GM18498 (cell line): ENCODE data around the gene VCPKMT.
"Not testable (repeated sequence)": the region's sequence is repeated elsewhere in the genome, so short reads cannot be mapped to it uniquely, and the experiment has no call there.

Source experiments
- ATAC-seq: cut with Tn5 transposase; IDR thresholded peaks from one replicate; pipeline ENCODE4 v1.9.1; 2021; ENCODE audit warnings: mild to moderate bottlenecking, moderate library complexity; ENCODE audit not compliant: unreplicated experiment

VCPKMT gene

GRCh38 chr14:50093496-50093895 is 22.9 kb downstream of the VCPKMT start:
- no peak for ATAC-seq

GRCh38 chr14:50092006-50092555 is 24.3 kb downstream of the VCPKMT start:
- ATAC-seq = no peak

GRCh38 chr14:50091240-50091913 is 25.0 kb downstream of the VCPKMT start:
- no peak for ATAC-seq

GRCh38 chr14:50089208-50089607 is 27.2 kb downstream of the VCPKMT start:
- no peak for ATAC-seq

- no peak for ATAC-seq
These were observed 27.6 kb downstream of the VCPKMT start for GRCh38 chr14:50088731-50089130.

GRCh38 chr14:50088117-50088515 is 28.3 kb downstream of the VCPKMT start:
- ATAC-seq = no peak

GRCh38 chr14:50087341-50088116 is 28.8 kb downstream of the VCPKMT start:
- ATAC-seq = no peak

- no peak for ATAC-seq
These were observed 30.1 kb downstream of the VCPKMT start for GRCh38 chr14:50086321-50086711.

GRCh38 chr14:50085570-50086320 is 30.6 kb downstream of the VCPKMT start:
- ATAC-seq = peak; percentile 64

- no peak for ATAC-seq
These were observed 31.7 kb downstream of the VCPKMT start for GRCh38 chr14:50084666-50085065.

GRCh38 chr14:50083467-50084337 is 32.7 kb downstream of the VCPKMT start:
- peak; percentile 38 for ATAC-seq

GRCh38 chr14:50082784-50083466 is 33.4 kb downstream of the VCPKMT start:
- peak; percentile 71 for ATAC-seq

GRCh38 chr14:50082308-50082742 is 34.0 kb downstream of the VCPKMT start:
- no peak for ATAC-seq

GRCh38 chr14:50079103-50079502 is 37.3 kb downstream of the VCPKMT start:
- not testable (repeated sequence) for ATAC-seq

GRCh38 chr14:50073663-50074062 is 42.7 kb downstream of the VCPKMT start:
- not testable (repeated sequence) for ATAC-seq

- ATAC-seq = no peak
These were observed 44.0 kb downstream of the VCPKMT start for GRCh38 chr14:50072395-50072794.

GRCh38 chr14:50070840-50071548 is 45.4 kb downstream of the VCPKMT start:
- no peak for ATAC-seq

GRCh38 chr14:50070230-50070629 is 46.1 kb downstream of the VCPKMT start:
- no peak for ATAC-seq

GRCh38 chr14:50069325-50069724 is 47.0 kb downstream of the VCPKMT start:
- no peak for ATAC-seq
